Gastrocnemius medialis (tissue), 4 donors: ENCODE results near the gene PTGIS.

ENCODE experiments used
- POLR2A ChIP-seq, 2 donors: fragments of 450-650 bp; IDR thresholded peaks; one replicate each; pipeline ENCODE4 v1.6.1; 2017; ENCODE audit warnings: antibody characterized with exemption in 2 of 2, mild to moderate bottlenecking in 2 of 2, moderate library complexity in 2 of 2
- TF ChIP-seq, protein P1 (sequence below), 5 experiments: fragments of 450-650 bp in 3 of 5; fragments of 200-600 bp in 2 of 5; sonication (generic) in 2 of 5; IDR thresholded peaks in 4 of 5; conservative IDR thresholded peaks in 1 of 5; 1 replicate in 4 of 5; 2 replicates in 1 of 5; pipeline ENCODE4 v1.5.1; 2016 to 2019; ENCODE audit warnings: antibody characterized with exemption in 5 of 5, mild to moderate bottlenecking in 3 of 5, moderate library complexity in 3 of 5

DNA sequence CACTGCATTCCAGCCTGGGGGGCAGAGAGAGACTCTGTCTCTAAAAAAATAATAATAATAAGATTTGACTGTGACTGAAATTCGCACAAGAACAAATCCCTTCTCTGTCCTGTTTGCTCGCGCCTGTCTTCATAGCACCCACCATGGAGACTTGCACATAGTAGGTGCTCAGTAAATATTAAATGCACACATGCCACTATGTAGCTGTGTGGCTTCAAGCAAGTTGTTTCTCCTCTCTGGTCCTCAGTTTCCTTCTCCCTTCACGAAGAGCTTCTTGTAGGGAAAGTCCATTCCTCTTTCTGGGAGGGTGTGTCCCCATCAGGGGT lies 15.4 kb upstream of the PTGIS start:
- TF ChIP-seq, protein P1, sequence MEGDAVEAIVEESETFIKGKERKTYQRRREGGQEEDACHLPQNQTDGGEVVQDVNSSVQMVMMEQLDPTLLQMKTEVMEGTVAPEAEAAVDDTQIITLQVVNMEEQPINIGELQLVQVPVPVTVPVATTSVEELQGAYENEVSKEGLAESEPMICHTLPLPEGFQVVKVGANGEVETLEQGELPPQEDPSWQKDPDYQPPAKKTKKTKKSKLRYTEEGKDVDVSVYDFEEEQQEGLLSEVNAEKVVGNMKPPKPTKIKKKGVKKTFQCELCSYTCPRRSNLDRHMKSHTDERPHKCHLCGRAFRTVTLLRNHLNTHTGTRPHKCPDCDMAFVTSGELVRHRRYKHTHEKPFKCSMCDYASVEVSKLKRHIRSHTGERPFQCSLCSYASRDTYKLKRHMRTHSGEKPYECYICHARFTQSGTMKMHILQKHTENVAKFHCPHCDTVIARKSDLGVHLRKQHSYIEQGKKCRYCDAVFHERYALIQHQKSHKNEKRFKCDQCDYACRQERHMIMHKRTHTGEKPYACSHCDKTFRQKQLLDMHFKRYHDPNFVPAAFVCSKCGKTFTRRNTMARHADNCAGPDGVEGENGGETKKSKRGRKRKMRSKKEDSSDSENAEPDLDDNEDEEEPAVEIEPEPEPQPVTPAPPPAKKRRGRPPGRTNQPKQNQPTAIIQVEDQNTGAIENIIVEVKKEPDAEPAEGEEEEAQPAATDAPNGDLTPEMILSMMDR (IDR thresholded peaks at IDR 0.05 in 4 of 5, conservative IDR thresholded peaks at IDR 0.05 in 1 of 5) = no peak
- TF ChIP-seq POLR2A (IDR thresholded peaks at IDR 0.05) = no peak
